NCI-H187 treated with DMSO at 0.1 percent for 48 hours (cell line): ENCODE results near the gene SPPL2B.

Experiments
- DNase-seq: peaks from one replicate; lab custom pipeline; 2025; lab: John Stamatoyannopoulos, UW

The SPPL2B gene

GRCh38 chr19:2355168-2356035 lies 26.9 kb downstream of the SPPL2B start:
- DNase-seq: no peak

- no peak for DNase-seq
These were observed 27.7 kb downstream of the SPPL2B start for GRCh38 chr19:2356036-2356646.

GRCh38 chr19:2357279-2358206 lies 29.1 kb downstream of the SPPL2B start:
- no peak for DNase-seq

GRCh38 chr19:2358548-2359173 lies 30.2 kb downstream of the SPPL2B start:
- DNase-seq: no peak

GRCh38 chr19:2359992-2360685 lies 31.7 kb downstream of the SPPL2B start, which contains the start of gene TMPRSS9:
Gene TMPRSS9, plus strand, starts transcription at chr19:2360265. Its CDS starts 29,521 bp downstream, at chr19:2389786.
- DNase-seq: no peak

GRCh38 chr19:2360833-2361232 lies 32.3 kb downstream of the SPPL2B start:
- DNase-seq: no peak

- no peak for DNase-seq
These were observed 33.0 kb downstream of the SPPL2B start for GRCh38 chr19:2361246-2362045.

GRCh38 chr19:2362046-2362969 lies 33.8 kb downstream of the SPPL2B start:
- no peak for DNase-seq

- no peak for DNase-seq
These were observed 34.5 kb downstream of the SPPL2B start for GRCh38 chr19:2362970-2363300.

- DNase-seq: no peak
These were observed 34.9 kb downstream of the SPPL2B start for GRCh38 chr19:2363419-2363818.

- no peak for DNase-seq
These were observed 36.9 kb downstream of the SPPL2B start for GRCh38 chr19:2365201-2365970.

GRCh38 chr19:2371656-2372055 lies 43.2 kb downstream of the SPPL2B start:
- DNase-seq: no peak

- no peak for DNase-seq
These were observed 43.7 kb downstream of the SPPL2B start for GRCh38 chr19:2372076-2372612.

- DNase-seq: no peak
These were observed 46.3 kb downstream of the SPPL2B start for GRCh38 chr19:2374808-2375207.

GRCh38 chr19:2375353-2376121 lies 47.1 kb downstream of the SPPL2B start:
- no peak for DNase-seq

GRCh38 chr19:2376784-2377519 lies 48.5 kb downstream of the SPPL2B start:
- DNase-seq: no peak

- no peak for DNase-seq
These were observed 52.1 kb downstream of the SPPL2B start for GRCh38 chr19:2380567-2380966.
